Measurements from ENCODE around the gene TMEM95.
"Not testable (repeated sequence)": the region's sequence is repeated elsewhere in the genome, so short reads cannot be mapped to it uniquely, and the experiment has no call there.

Gene TMEM95

GRCh38 chr17:7348478-7349242 is 6.3 kb upstream of the TMEM95 start:
- no peak for DNase-seq

GRCh38 chr17:7351665-7352502 is 3.1 kb upstream of the TMEM95 start, which contains the start of gene KCTD11:
TSS of gene KCTD11 (plus strand) at chr17:7352162.
- DNase-seq = peak; percentile 68

GRCh38 chr17:7352503-7352889 is 2.5 kb upstream of the TMEM95 start:
- DNase-seq = no peak

- DNase-seq = no peak
These were observed 1.9 kb upstream of the TMEM95 start for GRCh38 chr17:7352910-7353635.

- no peak for DNase-seq
These were observed 603 bp upstream of the TMEM95 start for GRCh38 chr17:7354262-7354843.

- no peak for DNase-seq
These were observed 617 bp downstream of the TMEM95 start for GRCh38 chr17:7355573-7355972.

GRCh38 chr17:7356072-7356549 is 1.2 kb downstream of the TMEM95 start:
- peak; percentile 84 for DNase-seq

GRCh38 chr17:7356756-7357155 is 1.8 kb downstream of the TMEM95 start:
- DNase-seq = no peak

GRCh38 chr17:7357381-7357780 is 2.4 kb downstream of the TMEM95 start:
- DNase-seq = no peak

GRCh38 chr17:7361906-7362305 is 7.0 kb downstream of the TMEM95 start:
- no peak for DNase-seq

- no peak for DNase-seq
These were observed 8.4 kb downstream of the TMEM95 start for GRCh38 chr17:7363311-7363710.

- DNase-seq = not testable (repeated sequence)
These were observed 11.0 kb downstream of the TMEM95 start for GRCh38 chr17:7365963-7366362.

- DNase-seq = no peak
These were observed 12.1 kb downstream of the TMEM95 start for GRCh38 chr17:7367083-7367482.

GRCh38 chr17:7367918-7368598 is 13.1 kb downstream of the TMEM95 start:
- no peak for DNase-seq

- not testable (repeated sequence) for DNase-seq
These were observed 13.6 kb downstream of the TMEM95 start for GRCh38 chr17:7368599-7368994.

GRCh38 chr17:7369825-7370224 is 14.9 kb downstream of the TMEM95 start:
- DNase-seq = no peak

GRCh38 chr17:7370853-7371252 is 15.9 kb downstream of the TMEM95 start:
- DNase-seq = no peak

GRCh38 chr17:7374353-7374752 is 19.4 kb downstream of the TMEM95 start:
- no peak for DNase-seq

GRCh38 chr17:7379134-7379533 is 24.2 kb downstream of the TMEM95 start:
- no peak for DNase-seq

GRCh38 chr17:7380321-7380720 is 25.4 kb downstream of the TMEM95 start:
- no peak for DNase-seq

- no peak for DNase-seq
These were observed 26.1 kb downstream of the TMEM95 start, which contains the start of gene TNK1 for GRCh38 chr17:7380855-7381683. TSS of gene TNK1 (plus strand) at chr17:7381089. CDS start at chr17:7382927, 1,838 bp downstream.
